Thyroid gland (tissue), 4 donors: Measurements from ENCODE around the gene ADGRF4.

Experiments used
- POLR2A ChIP-seq, 2 donors: fragments of 450-650 bp; IDR thresholded peaks; one replicate each; pipeline ENCODE4 v1.6.1; 2017; ENCODE audit warnings: antibody characterized with exemption in 2 of 2, mild to moderate bottlenecking in 2 of 2, moderate library complexity in 1 of 2
- TF ChIP-seq, protein P1 (sequence below), 6 experiments: fragments of 200-600 bp in 3 of 6; fragments of 450-650 bp in 3 of 6; sonication (generic) in 3 of 6; IDR thresholded peaks; one replicate each; pipeline ENCODE4 v1.5.1; 2016 to 2019; ENCODE audit warnings: antibody characterized with exemption in 6 of 6, mild to moderate bottlenecking in 2 of 6, inconsistent platforms in 1 of 6, moderate library complexity in 1 of 6

DNA sequence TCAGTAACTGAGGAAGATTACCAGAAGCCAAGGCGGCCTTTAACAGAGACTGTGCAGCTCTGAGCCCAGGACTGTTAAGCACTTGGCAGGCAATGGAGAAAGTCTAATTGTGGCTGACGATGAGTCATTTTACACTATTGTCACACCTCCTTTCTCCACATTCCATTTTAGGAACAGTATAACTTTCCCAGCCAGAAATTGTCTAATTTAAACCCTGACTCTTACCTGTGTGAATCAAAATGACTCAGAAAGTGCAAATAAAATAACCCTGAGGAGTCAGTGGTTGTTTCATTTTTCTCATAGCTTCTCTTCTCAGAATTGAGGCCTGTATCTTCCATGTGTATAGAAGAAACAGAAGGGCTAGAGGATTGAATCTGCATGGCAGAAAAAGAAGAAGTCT is 43.4 kb downstream of the ADGRF4 start:
- TF ChIP-seq POLR2A (IDR thresholded peaks at IDR 0.05) = no peak
- TF ChIP-seq, protein P1, sequence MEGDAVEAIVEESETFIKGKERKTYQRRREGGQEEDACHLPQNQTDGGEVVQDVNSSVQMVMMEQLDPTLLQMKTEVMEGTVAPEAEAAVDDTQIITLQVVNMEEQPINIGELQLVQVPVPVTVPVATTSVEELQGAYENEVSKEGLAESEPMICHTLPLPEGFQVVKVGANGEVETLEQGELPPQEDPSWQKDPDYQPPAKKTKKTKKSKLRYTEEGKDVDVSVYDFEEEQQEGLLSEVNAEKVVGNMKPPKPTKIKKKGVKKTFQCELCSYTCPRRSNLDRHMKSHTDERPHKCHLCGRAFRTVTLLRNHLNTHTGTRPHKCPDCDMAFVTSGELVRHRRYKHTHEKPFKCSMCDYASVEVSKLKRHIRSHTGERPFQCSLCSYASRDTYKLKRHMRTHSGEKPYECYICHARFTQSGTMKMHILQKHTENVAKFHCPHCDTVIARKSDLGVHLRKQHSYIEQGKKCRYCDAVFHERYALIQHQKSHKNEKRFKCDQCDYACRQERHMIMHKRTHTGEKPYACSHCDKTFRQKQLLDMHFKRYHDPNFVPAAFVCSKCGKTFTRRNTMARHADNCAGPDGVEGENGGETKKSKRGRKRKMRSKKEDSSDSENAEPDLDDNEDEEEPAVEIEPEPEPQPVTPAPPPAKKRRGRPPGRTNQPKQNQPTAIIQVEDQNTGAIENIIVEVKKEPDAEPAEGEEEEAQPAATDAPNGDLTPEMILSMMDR (IDR thresholded peaks at IDR 0.05) = no peak
